Ammon's horn (tissue), 1 donor: ENCODE data around the gene SLAMF9.
"Not testable (repeated sequence)": the region's sequence is repeated elsewhere in the genome, so short reads cannot be mapped to it uniquely, and the experiment has no call there.

Experiments used
- DNase-seq: peaks from one replicate; pipeline ENCODE4 v3.0.0-alpha.2; 2016; ENCODE audit warnings: low spot score

Gene SLAMF9

DNA sequence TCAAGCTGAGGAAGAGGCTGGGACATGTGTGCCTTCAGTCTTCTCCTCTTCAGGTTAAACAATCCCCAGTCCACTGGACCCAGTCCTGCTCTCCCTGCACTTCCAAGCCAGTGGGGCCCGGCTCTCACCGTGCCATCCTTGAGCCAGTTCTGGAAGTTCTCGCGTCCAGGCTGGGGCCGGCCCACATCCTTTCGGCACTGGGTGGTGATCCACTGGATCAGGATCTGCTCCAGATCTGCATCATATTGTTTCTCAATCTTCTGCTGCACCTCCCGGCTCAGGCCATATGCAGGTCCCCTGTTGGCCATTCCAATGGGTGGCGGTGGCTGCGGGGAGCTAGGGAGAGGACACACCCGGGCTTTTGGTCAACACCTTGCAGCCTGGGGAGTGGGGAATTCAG, 33.8 kb downstream of the SLAMF9 start:
- no peak for DNase-seq

DNA sequence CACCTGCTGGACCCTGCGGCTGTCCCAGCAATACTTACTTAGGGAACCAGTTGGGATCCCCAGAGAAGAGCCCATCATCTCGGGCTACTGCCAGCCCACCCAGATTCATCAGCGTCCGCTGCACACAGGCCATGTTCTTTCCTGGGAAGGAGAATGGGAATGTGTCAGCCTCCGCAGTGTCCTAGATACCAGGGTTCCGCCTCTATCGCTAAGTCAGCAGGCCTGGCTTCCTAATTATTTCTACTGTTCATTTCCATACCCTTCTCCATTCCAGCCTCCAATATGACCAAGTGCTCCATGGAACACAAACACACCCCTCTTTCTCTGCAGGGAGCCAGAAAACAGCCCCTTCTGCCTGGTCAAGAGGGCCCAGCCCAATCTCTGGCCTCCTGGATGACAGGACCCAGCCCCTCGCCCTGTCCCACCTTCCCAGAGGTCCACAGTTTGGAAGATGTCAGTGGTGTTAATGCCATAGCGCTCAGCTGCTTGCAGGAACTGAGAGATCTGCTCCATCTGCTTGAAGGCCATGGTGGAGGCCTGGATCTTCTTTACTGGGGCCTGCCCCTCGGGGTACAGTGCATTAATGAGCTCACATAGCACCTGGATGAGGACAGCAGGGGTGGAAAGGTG, 34.7 kb downstream of the SLAMF9 start:
- DNase-seq = no peak

DNA sequence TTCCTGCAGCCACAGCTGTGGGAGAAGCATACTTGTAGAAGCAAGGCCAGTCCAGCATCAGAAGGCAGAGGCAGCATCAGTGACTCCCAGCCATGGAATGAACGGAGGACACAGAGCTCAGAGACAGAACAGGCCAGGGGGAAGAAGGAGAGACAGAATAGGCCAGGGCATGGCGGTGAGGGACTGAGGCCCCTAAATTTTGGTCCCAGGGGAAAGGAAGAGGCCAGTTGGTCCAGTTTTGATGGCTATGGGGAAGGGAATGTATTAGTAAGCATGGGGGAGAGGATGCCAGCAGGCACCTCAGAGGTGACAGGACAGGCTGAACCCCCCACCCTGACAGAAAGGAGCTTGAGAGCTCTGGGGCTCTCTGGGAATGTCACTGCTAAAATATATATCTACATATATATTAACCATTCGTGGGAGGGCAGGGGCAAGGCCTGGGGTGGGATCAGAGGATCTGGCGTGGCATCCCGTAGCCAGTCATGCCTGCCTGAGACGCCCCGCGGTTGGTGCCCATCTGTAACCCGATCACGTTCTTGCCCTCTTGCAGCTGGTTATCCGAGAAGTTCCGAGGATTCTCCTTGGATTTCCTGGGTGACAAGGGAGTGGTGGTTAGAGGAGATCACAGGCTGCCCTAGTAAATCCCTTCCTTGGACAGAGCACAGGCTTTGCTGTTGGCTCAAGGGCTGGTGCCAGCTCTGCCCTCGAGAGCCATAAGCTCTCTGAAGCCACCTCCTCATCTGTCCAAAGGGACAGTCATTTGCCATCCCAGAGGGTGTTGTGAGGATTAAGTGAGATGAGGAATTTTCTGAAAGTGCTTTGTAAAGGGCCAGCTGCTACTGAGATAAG, 35.5 kb downstream of the SLAMF9 start:
- no peak for DNase-seq

DNA sequence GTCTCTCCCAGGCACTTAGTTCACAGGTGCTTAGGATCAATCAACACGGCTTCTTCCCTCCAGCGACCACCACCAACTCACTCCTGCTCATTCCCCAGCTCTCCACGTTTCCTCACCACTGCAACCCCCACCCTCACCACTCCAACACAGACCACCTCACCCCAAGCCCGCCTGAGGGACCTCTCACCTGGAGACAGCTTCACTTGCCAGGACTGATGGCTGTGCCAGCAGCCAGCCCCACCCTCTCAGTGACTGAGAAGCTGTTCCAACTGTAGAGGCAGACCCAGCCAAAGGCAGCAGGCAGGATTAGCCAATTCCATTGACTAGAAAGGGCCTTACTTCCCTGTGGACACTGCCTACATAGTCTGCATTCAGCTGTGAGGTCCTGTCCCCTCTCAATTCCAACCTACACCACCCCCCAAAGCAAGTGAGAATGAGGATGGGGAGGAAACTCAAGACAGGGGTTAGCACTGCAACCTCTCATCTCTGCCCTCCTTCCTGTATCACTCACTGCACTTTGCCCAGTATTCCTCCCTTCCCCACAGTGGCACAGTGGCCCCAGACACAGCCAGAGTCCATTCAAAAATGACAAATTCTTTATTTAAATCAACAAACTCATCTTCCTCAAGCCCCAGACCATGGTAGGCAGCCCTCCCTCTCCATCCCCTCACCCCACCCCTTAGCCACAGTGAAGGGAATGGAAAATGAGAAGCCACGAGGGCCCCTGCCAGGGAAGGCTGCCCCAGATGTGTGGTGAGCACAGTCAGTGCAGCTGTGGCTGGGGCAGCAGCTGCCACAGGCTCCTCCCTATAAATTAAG, 36.3 kb downstream of the SLAMF9 start:
- DNase-seq = no peak

DNA sequence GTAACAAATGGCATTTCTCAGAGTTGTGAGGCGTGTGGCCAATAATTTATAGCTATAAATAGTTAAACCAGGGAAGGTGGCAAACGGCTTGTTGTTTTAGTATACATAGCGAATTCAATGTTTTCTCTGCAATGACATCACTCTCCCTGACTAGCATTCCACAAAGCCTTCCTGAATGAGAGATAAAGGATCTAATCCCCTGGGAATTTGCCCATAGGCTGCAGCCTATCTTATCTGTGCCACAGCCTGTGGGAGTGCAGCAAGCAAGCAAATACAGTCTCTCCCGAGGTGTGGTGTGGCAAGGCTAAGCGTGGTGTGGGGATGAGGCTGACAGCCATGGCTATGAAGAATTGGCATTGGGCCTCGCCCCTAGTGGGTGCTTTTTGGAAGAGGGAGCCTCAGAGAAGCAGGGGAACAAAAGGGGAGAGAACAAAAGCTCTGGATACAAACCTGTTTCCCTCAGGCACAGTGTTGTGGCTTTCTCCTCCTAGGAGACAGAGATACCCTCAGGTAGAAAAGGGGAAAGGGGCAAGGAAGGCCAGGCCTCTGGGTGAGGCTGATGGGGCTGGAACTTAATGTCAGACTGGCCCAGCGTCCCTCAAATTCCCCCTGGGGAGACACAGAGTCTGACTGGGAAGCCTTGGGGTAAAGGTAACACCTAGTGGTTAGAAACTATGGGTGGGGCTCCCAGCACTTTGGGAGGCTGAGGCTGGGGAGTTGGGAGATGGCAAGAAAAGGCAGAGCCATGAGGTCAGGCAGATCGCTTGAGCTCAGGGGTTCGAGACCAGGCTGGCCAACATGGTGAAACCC, 37.6 kb downstream of the SLAMF9 start:
- no peak for DNase-seq

DNA sequence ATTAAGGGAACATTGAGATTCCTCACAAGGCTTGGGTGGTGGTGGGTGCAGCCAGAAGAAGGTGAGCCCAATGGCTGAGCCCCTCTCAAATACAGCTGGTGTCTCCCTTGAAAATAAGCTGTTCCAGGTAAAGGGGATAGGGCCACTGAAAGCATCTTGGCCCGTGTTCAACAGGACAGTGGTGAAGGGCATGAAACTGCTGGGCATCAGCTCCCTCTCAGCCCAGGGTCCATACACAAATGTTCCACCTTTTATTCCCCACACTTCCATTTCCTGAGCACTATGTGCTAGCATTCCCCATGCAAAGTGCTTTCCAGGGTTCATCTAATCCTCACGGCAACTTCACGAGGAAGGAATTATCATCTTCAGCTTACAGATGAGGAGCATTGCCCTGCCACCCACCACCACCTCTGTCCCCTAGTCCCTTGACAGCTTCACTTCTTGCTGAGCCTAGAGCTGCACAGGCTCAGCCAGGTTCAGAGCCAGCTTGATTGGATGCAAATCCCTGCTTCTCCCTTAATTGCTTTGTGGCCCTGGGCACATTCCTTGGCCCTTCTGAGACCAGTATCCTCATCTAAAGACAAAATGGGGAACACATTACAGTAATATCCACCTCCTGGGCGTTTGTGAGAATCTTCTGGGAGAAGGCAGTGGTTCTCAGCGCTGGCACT, 38.3 kb downstream of the SLAMF9 start:
- no peak for DNase-seq

DNA sequence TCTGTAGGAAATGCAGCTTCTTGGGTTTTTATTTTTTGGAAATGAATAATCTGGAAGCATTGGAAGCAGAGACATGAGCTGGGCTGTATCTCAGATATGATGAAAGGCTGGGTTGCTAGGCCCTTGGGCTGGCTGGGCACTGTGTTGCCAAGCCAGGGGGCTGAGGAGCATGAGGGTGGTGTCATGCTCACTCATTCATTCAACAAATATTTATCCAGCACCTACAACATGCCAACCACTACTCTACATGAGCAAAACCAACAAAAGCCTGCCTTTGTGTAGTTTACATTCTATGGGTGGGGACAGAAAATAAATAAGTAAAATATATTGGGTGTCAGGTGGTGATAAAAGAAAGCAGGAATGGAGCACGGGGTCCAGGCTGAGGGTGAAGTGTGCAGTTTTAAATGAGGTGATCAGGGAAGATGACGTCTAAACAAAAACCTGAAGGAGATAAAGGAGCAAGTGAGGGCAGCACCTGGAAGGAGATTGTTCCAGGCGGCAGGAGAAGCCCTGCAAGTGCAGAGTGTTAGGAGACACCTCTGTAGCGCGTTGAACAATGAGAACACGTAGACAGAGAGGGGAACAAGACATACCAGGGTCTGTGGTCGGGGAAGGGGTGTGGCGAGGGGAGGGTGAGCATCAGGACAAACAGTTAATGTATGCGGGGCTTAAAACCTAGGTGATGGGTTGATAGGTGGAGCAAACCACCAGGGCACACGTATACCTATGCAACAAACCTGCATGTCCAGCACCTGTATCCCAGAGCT, 39.6 kb downstream of the SLAMF9 start:
- no peak for DNase-seq

DNA sequence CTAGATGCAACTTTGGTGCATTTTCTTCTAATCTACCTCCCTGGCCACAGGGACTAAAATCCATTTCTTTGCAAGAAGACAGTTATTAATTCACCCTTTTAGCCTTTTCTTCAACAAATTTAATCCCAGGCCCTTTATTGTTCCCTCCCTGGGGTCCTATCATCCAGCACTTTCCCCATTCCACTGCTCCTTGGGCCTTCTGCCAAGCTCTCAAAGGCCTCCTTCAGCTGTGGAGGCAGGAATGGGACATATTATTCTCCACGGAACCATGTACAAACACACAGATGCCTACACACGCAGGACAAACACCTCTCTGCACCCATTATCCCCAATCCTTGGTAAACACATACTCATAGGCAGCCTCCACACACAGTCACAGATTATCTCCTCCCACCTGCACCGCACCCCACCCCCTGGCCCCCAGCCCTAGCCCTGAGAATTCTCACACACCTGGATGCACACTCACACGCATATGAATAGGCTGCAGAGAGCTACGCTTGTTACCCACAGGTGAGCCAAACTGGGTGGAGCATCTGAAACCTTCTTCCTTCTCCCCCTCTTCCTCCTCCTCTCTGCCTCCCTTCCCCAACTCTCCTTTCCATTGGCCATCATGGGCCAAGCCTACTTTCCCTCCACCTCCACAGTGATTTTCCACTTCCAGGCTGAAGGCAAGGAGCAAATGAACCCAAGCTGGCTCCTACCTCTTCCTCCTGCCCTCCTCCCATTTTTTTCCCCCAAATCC, 40.4 kb downstream of the SLAMF9 start:
- DNase-seq = no peak

DNA sequence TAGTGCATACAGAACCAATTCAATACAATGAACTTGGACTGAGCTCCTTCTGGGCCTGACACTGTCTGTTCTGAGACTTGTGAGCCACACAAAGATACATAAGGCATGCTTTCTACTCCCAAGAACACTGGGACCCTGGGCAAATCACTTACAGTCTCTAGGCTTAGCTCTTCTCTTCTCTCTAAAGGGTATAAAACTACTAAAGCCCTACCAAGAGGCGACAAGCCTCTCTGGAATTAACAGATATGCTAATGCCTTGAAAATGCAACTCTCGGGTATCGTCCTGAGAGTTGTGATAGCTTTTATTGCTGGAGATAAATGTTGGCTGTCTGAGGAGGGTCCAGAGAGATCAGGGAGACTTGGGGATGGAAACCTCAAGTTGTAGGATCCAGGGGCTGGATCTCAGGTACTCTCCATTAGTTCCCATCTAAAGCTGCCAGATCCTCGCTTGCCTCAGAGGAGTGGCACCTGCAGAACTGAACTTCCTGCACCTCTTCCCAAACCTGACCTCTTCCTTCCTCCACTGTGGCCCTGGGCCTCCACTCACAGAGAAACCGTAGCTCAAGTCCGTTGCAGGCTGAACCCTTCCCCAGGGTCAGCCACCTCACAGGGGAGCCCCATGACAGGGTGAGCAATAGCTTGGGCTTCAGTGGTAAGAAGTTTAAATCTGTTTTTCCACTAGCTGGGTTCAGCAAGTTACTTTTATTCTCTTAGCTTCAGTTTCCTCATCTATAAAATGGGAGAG, 42.5 kb downstream of the SLAMF9 start:
- no peak for DNase-seq

DNA sequence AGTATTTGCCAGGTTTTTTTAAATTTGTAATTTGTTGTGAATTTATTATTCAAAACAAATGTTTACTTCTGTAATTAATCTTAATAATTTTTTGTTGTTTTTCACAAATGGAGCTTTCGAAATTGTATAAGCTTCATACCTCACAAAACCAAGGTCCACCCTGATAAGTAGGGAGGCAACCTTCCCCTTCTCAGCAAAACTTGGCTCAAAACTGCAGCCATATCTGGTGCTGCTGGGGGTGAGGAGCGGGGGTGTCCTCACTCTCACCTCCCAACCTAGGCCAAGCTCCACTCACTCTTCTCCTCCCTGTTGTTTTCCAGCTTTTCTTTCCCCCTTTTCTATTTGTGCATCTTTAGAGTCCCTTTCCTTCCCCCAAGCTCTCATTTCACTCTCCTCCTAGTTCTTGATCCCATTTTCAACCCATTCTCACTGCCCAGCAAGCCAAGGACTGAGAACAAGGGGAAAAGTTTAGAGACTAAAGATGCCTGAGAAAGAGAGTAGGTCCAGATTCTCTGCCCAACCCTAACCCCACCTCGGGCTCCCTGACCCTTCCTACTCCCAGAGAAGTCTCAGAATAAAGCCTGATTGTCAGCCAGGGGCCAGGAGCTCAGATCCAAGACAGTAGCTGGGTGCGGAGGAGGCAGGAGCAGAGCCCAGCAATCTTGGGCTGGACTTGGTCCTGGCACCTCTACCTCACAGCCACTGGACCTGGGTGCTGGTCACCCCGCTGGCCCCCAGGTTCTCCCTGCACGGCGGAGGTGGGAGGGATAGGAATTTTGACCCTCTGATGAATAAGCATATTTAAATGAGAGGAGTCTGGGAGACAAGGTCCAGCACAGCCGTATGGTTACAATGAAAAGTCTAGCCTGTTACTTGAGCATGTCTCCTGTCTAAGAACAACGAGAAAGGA, 45.8 kb downstream of the SLAMF9 start:
- DNase-seq = no peak

DNA sequence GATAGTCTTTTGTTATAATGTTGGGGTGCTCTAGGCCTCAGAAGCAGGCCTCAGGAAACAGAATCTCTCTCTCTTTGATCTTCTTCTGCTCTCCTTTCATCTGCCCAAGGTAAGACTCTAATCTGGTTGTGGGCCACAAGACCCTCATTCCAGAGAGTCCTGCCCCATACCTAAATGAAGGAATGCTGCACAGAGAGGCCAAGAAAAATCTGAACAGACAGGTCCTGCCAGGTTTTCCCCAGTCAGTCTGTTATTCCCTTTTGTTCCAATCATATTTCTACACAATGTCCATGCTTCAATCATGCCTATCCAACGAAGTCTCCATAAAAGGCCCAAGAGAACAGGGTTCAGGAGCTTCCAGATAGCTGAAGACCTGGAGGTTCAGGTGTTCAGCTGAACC, 47.1 kb downstream of the SLAMF9 start:
- DNase-seq = no peak

DNA sequence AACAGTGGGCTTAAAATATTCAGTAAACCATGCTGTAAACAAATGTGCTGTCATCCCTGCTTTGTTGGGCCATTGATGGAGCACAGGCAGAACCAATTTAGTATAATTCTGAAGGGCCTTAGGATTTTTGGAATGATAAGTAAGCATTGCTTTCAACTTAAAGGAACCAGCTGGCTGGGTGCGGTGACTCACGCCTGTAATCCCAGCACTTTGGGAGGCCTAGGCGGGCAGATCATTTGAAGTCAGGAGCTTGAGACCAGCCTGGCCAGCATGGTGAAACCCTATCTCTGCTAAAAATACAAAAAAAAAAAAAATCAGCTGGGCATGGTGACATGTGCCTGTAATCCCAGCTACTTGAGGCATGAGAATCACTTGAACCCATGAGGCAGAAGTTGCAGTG, 50.0 kb downstream of the SLAMF9 start:
- DNase-seq = not testable (repeated sequence)

DNA sequence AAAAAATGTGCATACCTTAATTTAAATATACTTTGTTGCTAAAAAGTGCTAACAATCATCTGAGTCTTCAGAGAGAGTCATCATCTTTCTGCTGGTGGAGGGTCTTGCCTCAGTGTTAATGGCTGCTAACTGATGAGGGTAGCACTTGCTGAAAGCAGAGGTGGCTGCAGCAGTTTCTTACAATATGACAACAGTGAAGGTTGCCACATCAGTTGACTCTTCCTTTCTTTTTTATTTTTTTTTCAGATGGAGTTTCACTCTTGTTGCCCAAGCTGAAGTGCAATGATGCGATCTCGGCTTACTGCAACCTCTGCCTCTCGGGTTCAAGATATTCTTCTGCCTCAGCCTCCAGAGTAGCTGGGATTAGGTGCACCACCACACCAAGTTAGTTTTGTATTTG, 51.5 kb downstream of the SLAMF9 start:
- no peak for DNase-seq
